Neuronal stem cell (in vitro differentiated cells): ENCODE measurements around the gene SPPL3.
A peak's percentile ranks its signal among the peaks of the same experiment; 100 is the strongest.

ENCODE experiments used
- DNase-seq: peaks from one replicate; pipeline ENCODE4 v3.0.0-alpha.2; 2013; ENCODE audit warnings: low spot score
- H2AFZ ChIP-seq: one replicate; pipeline ENCODE4 v1.6.1; 2013; ENCODE audit warnings: mild to moderate bottlenecking, low read length, inconsistent platforms
- H2AK5ac ChIP-seq: 2 replicates; pipeline ENCODE4 v1.6.1; 2013; ENCODE audit warnings: low read depth, mild to moderate bottlenecking, inconsistent platforms, low read length, moderate library complexity, mixed read lengths
- H2BK120ac ChIP-seq: 2 replicates; pipeline ENCODE4 v1.6.1; 2013; ENCODE audit warnings: low read depth, mild to moderate bottlenecking, inconsistent platforms, low read length, moderate library complexity, mixed read lengths
- H2BK12ac ChIP-seq: one replicate; pipeline ENCODE4 v1.6.1; 2013; ENCODE audit warnings: low read length, inconsistent platforms
- H2BK15ac ChIP-seq: 2 replicates; pipeline ENCODE4 v1.6.1; 2013; ENCODE audit warnings: mild to moderate bottlenecking, low read length, inconsistent platforms, mixed read lengths
- H2BK5ac ChIP-seq: one replicate; pipeline ENCODE4 v1.6.1; 2013; ENCODE audit warnings: inconsistent platforms, mild to moderate bottlenecking, low read length, moderate library complexity
- H3K14ac ChIP-seq: one replicate; pipeline ENCODE4 v1.6.1; 2013; ENCODE audit warnings: low read length, inconsistent platforms
- H3K18ac ChIP-seq: 2 replicates; pipeline ENCODE4 v1.6.1; 2013; ENCODE audit warnings: low read length, inconsistent platforms
- H3K23ac ChIP-seq: 2 replicates; pipeline ENCODE4 v1.6.1; 2013; ENCODE audit warnings: low read depth, mild to moderate bottlenecking, mixed read lengths, low read length, inconsistent platforms; ENCODE audit not compliant: poor library complexity
- H3K27ac ChIP-seq: replicated peaks from 3 replicates; pipeline ENCODE4 v1.5.1; 2013; ENCODE audit warnings: low read length, inconsistent platforms
- H3K27me3 ChIP-seq, 3 experiments: 2 replicates each; pipeline ENCODE4 v1.6.1; 2013; ENCODE audit warnings: low read length in 3 of 3, mild to moderate bottlenecking in 2 of 3, inconsistent platforms in 1 of 3, low read depth in 1 of 3, mixed read lengths in 1 of 3, moderate library complexity in 1 of 3; ENCODE audit not compliant: control insufficient read depth in 3 of 3, insufficient read depth in 3 of 3
- H3K36me3 ChIP-seq, 2 donors: replicated peaks in 1 of 2; 2 replicates each; pipeline ENCODE4 v1.6.1; 2013; ENCODE audit warnings: low read length in 2 of 2; ENCODE audit not compliant: control insufficient read depth in 2 of 2, insufficient read depth in 2 of 2
- H3K4ac ChIP-seq: 2 replicates; pipeline ENCODE4 v1.6.1; 2013; ENCODE audit warnings: inconsistent platforms, mild to moderate bottlenecking, low read length, moderate library complexity
- H3K4me1 ChIP-seq, 2 donors: 1 replicate in 1 of 2; 2 replicates in 1 of 2; pipeline ENCODE4 v1.6.1; 2013; ENCODE audit warnings: low read length in 2 of 2, low read depth in 1 of 2; ENCODE audit not compliant: control insufficient read depth in 2 of 2, insufficient read depth in 1 of 2
- H3K4me2 ChIP-seq: one replicate; pipeline ENCODE4 v1.6.1; 2013; ENCODE audit warnings: mild to moderate bottlenecking, low read length, inconsistent platforms; ENCODE audit not compliant: insufficient read depth, poor library complexity, severe bottlenecking
- H3K4me3 ChIP-seq, 2 donors: 2 replicates each; pipeline ENCODE4 v1.5.1; 2013; ENCODE audit warnings: low read length in 2 of 2, mild to moderate bottlenecking in 2 of 2, inconsistent platforms in 1 of 2, moderate library complexity in 1 of 2
- H3K79me1 ChIP-seq: one replicate; pipeline ENCODE4 v1.6.1; 2013; ENCODE audit warnings: low read depth, mild to moderate bottlenecking, inconsistent platforms, low read length, moderate library complexity
- H3K9ac ChIP-seq: one replicate; pipeline ENCODE4 v1.6.1; 2013; ENCODE audit warnings: mild to moderate bottlenecking, low read depth, low read length, inconsistent platforms; ENCODE audit not compliant: poor library complexity
- H3K9me3 ChIP-seq, 2 donors: replicated peaks in 1 of 2; 2 replicates each; pipeline versions ENCODE3 to v1.6.1; 2013; ENCODE audit warnings: low read length in 2 of 2, mild to moderate bottlenecking in 2 of 2, inconsistent platforms in 1 of 2, low read depth in 1 of 2, mixed read lengths in 1 of 2, moderate library complexity in 1 of 2; ENCODE audit not compliant: control insufficient read depth in 2 of 2, insufficient read depth in 1 of 2
- H4K8ac ChIP-seq: one replicate; pipeline ENCODE4 v1.6.1; 2013; ENCODE audit warnings: low read depth, mild to moderate bottlenecking, inconsistent platforms, low read length, moderate library complexity
- H4K91ac ChIP-seq: one replicate; pipeline ENCODE4 v1.6.1; 2013; ENCODE audit warnings: low read length, low read depth, mild to moderate bottlenecking, inconsistent platforms; ENCODE audit not compliant: poor library complexity
- WGBS, 2 donors: extraction: QIAGEN DNeasy Blood & Tissue Kit; methylation state at CpG; one replicate each; pipeline ENCODE4 v1.1.7; 2013; ENCODE audit warnings: missing lambda C conversion rate in 2 of 2, mixed read lengths in 1 of 2; ENCODE audit not compliant: insufficient read length in 2 of 2, insufficient replicate concordance in 1 of 2; ENCODE audit errors: extremely low coverage in 2 of 2; 5-methylcytosine and 5-hydroxymethylcytosine counted together

Gene SPPL3

GRCh38 chr12:120754792-120755191 is 149.4 kb downstream of the SPPL3 start:
- no peak overlapping the region for H3K9ac ChIP-seq
- H2BK12ac ChIP-seq: no peak overlapping the region
- no peaks in the 10 kb centered on the region for H3K79me1 ChIP-seq
- H2BK15ac ChIP-seq: no peak overlapping the region
- no peak overlapping the region for H3K23ac ChIP-seq
- H4K8ac ChIP-seq: no peak overlapping the region
- H3K4me1 ChIP-seq: peaks cover 0 to 3% of the 10 kb centered on the region in 2 donors
- H3K4me3 ChIP-seq: no peak overlapping the region
- H2AK5ac ChIP-seq: no peak overlapping the region
- no peak overlapping the region for H3K4ac ChIP-seq
- H2BK5ac ChIP-seq: no peak overlapping the region
- H2BK120ac ChIP-seq: no peak overlapping the region
- no peak overlapping the region for H3K27ac ChIP-seq
- H3K27me3 ChIP-seq: no peaks in the 10 kb centered on the region
- H3K14ac ChIP-seq: no peak overlapping the region
- no peak overlapping the region for H2AFZ ChIP-seq
- H3K36me3 ChIP-seq: peaks cover 0 to 1% of the 10 kb centered on the region in 2 donors
- H3K9me3 ChIP-seq: no peaks in the 10 kb centered on the region
- H3K4me2 ChIP-seq: no peak overlapping the region
- H3K18ac ChIP-seq: no peak overlapping the region
- H4K91ac ChIP-seq: no peak overlapping the region
- DNase-seq: no peak

- DNase-seq: no peak
- WGBS, 2 donors: no CpG with 5 or more reads among the region's 9 CpGs
- Histone ChIP-seq H2AK5ac (no peak overlapping the region), H3K9me3 (no peaks in the 10 kb centered on the region), H2AFZ (no peak overlapping the region), H3K18ac (peak overlapping the region; percentile 28), H2BK15ac (no peak overlapping the region), H3K36me3 (no peaks in the 10 kb centered on the region), H2BK5ac (no peak overlapping the region), H3K4me1 (peaks cover 0 to 3% of the 10 kb centered on the region in 2 donors), H2BK12ac (no peak overlapping the region), H3K23ac (no peak overlapping the region), H3K4me2 (no peak overlapping the region), H3K14ac (peak overlapping the region; percentile 64), H3K27ac (no peak overlapping the region), H3K4ac (no peak overlapping the region), H3K27me3 (no peaks in the 10 kb centered on the region), H3K4me3 (peak overlapping the region in 1 of 2 donors; percentile 47), H2BK120ac (no peak overlapping the region), H4K91ac (no peak overlapping the region), H3K9ac (no peak overlapping the region), H3K79me1 (no peaks in the 10 kb centered on the region), H4K8ac (no peak overlapping the region)
Measured at GRCh38 chr12:120751389-120751788, 152.8 kb downstream of the SPPL3 start.

GRCh38 chr12:120750806-120751205 is 153.4 kb downstream of the SPPL3 start:
- Histone ChIP-seq H3K23ac (no peak overlapping the region), H4K8ac (no peak overlapping the region), H2AFZ (no peak overlapping the region), H2BK12ac (no peak overlapping the region), H3K27ac (no peak overlapping the region), H3K18ac (no peak overlapping the region), H2BK120ac (no peak overlapping the region), H3K79me1 (no peaks in the 10 kb centered on the region), H2BK5ac (no peak overlapping the region), H3K27me3 (no peaks in the 10 kb centered on the region), H2BK15ac (no peak overlapping the region), H3K4me2 (no peak overlapping the region), H4K91ac (no peak overlapping the region), H3K4me3 (no peak overlapping the region), H3K9ac (no peak overlapping the region), H3K36me3 (no peaks in the 10 kb centered on the region), H3K4ac (no peak overlapping the region), H2AK5ac (no peak overlapping the region), H3K14ac (no peak overlapping the region), H3K4me1 (peaks cover 0 to 3% of the 10 kb centered on the region in 2 donors), H3K9me3 (no peaks in the 10 kb centered on the region)
- no peak for DNase-seq
- WGBS, 2 donors: no CpG with 5 or more reads among the region's 5 CpGs

GRCh38 chr12:120749256-120749655 is 154.9 kb downstream of the SPPL3 start:
- H3K14ac ChIP-seq: no peak overlapping the region
- H4K8ac ChIP-seq: no peak overlapping the region
- H2AFZ ChIP-seq: no peak overlapping the region
- H3K36me3 ChIP-seq: no peaks in the 10 kb centered on the region
- H3K4me2 ChIP-seq: no peak overlapping the region
- H3K23ac ChIP-seq: no peak overlapping the region
- no peak overlapping the region for H2BK5ac ChIP-seq
- no peak overlapping the region for H3K4ac ChIP-seq
- no peaks in the 10 kb centered on the region for H3K27me3 ChIP-seq
- H2BK15ac ChIP-seq: no peak overlapping the region
- no peaks in the 10 kb centered on the region for H3K9me3 ChIP-seq
- no CpG with 5 or more reads among the region's 5 CpGs for WGBS, 2 donors
- H2BK12ac ChIP-seq: no peak overlapping the region
- H3K9ac ChIP-seq: no peak overlapping the region
- no peaks in the 10 kb centered on the region for H3K79me1 ChIP-seq
- no peak overlapping the region for H2AK5ac ChIP-seq
- no peak overlapping the region for H4K91ac ChIP-seq
- no peak overlapping the region for H2BK120ac ChIP-seq
- H3K4me3 ChIP-seq: no peak overlapping the region
- no peak for DNase-seq
- peaks cover 0 to 3% of the 10 kb centered on the region in 2 donors for H3K4me1 ChIP-seq
- H3K27ac ChIP-seq: no peak overlapping the region
- H3K18ac ChIP-seq: no peak overlapping the region
